Activated B cell treated with CpG ODN at 0.5 μM for 24 hours (primary cell): ENCODE data around the gene SLC13A4. TPM values are rescaled to one million over a fixed set of nuclear protein-coding genes. Genes with fewer than 3 reads are reported as not detected.

ENCODE experiments used
- ATAC-seq: fragments of 200-7000 bp; cut with Tn5 transposase; one replicate; pipeline ENCODE4 v1.10.0; 2021; ENCODE audit warnings: low read depth, mild to moderate bottlenecking, moderate library complexity
- CTCF ChIA-PET: fragments of 350-600 bp; sonication (Branson Sonifier 250); formaldehyde crosslinking; loops from one replicate; lab custom pipeline; 2021; ENCODE audit warnings: antibody characterized with exemption; lab: Charles Lee
- POLR2A ChIA-PET: fragments of 350-600 bp; sonication (Branson Sonifier 250); formaldehyde crosslinking; loops from one replicate; lab custom pipeline; 2021; ENCODE audit warnings: antibody characterized with exemption; lab: Charles Lee
- DNase-seq: peaks from one replicate; pipeline ENCODE4 v3.0.0; 2022
- H3K27ac Mint-ChIP-seq: one replicate; pipeline ENCODE4 v1.8.0; 2020; ENCODE audit warnings: mixed read lengths
- H3K27me3 Mint-ChIP-seq: one replicate; pipeline ENCODE4 v1.8.0; 2021; ENCODE audit warnings: mixed read lengths
- H3K36me3 Mint-ChIP-seq: one replicate; pipeline ENCODE4 v1.8.0; 2021; ENCODE audit warnings: low read depth, mixed read lengths
- H3K4me1 Mint-ChIP-seq: one replicate; pipeline ENCODE4 v1.8.0; 2021; ENCODE audit warnings: mixed read lengths
- H3K4me3 Mint-ChIP-seq: one replicate; pipeline ENCODE4 v1.8.0; 2020; ENCODE audit warnings: mild to moderate bottlenecking, mixed read lengths
- H3K9me3 Mint-ChIP-seq: one replicate; pipeline ENCODE4 v1.8.0; 2020; ENCODE audit warnings: mixed read lengths
- intact Hi-C: fragments of 100-400 bp; cut with micrococcal nuclease; formaldehyde crosslinking; loops from one replicate; pipeline ENCODE4 v1.15.1; 2024
- total RNA-seq: library from RNA; stranded (reverse); gene quantifications from 2 replicates; pipeline ENCODE4 v1.2.3, GENCODE V29; 2022
- TF ChIP-seq, protein P1 (sequence below): fragments of 200-600 bp; IDR thresholded peaks from one replicate; pipeline ENCODE4 v1.8.0; 2022; ENCODE audit warnings: antibody characterized with exemption, mild to moderate bottlenecking

SLC13A4 gene
- total RNA-seq, 1 donor from 2014 or later, result not detected

DNA sequence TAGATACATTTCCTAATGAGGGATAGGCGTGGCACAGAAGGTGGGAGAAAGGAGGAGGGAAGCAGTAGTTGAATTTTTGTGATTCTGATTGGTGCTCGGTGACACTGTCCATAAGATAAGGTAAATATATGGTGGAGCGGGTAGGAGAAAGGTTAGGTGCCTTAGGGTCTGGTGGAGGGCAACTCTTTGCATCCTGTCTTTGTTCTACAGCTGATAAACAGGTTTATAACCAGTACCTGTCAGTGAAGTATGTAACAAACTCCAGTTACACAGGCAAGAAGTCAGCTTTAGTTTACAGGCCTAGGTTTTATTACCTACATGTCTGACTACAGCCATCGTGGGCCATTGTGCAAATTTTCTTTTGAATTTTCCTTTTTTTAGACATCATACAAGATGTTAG is 31.5 kb upstream of the SLC13A4 start:
- no peak for DNase-seq

DNA sequence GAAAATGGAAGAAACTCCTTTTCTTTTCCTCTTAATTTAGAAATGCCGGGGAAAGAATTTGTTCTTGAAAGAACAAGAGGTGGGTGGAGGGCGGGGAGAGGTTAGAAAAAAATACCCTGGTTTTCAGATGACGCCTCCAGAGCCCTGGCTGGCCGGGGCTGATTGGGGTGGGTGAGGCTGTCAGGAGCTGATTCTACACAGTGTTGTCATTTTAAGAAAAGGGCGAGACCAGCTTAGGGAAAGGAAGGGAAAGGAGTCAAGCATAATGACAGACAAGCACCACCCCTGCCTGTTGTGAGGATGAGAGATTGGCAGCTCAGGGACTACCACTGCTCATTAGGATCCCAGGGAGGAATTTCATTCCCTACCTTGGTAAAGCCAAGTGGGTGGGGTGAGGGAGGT is 30.5 kb upstream of the SLC13A4 start:
- Mint-ChIP-seq H3K27ac (no peak overlapping the region), H3K9me3 (peaks cover 2% of the 10 kb centered on the region), H3K27me3 (peaks cover 30% of the 10 kb centered on the region), H3K36me3 (no peaks in the 10 kb centered on the region), H3K4me3 (no peak overlapping the region), H3K4me1 (no peaks in the 10 kb centered on the region)
- no peak for DNase-seq
- POLR2A ChIA-PET, result no interaction called here
- no peak for ATAC-seq
- CTCF ChIA-PET, result no interaction called here
- intact Hi-C loops, result no loop called here
- TF ChIP-seq, protein P1, sequence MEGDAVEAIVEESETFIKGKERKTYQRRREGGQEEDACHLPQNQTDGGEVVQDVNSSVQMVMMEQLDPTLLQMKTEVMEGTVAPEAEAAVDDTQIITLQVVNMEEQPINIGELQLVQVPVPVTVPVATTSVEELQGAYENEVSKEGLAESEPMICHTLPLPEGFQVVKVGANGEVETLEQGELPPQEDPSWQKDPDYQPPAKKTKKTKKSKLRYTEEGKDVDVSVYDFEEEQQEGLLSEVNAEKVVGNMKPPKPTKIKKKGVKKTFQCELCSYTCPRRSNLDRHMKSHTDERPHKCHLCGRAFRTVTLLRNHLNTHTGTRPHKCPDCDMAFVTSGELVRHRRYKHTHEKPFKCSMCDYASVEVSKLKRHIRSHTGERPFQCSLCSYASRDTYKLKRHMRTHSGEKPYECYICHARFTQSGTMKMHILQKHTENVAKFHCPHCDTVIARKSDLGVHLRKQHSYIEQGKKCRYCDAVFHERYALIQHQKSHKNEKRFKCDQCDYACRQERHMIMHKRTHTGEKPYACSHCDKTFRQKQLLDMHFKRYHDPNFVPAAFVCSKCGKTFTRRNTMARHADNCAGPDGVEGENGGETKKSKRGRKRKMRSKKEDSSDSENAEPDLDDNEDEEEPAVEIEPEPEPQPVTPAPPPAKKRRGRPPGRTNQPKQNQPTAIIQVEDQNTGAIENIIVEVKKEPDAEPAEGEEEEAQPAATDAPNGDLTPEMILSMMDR, result no peak

More for the DNA sequence above, 31.5 kb upstream of the SLC13A4 start:
- H3K4me1 Mint-ChIP-seq, result no peaks in the 10 kb centered on the region
- H3K27ac Mint-ChIP-seq, result no peak overlapping the region
- H3K36me3 Mint-ChIP-seq, result no peaks in the 10 kb centered on the region
- intact Hi-C loops, result no loop called here
- peaks cover 26% of the 10 kb centered on the region for H3K27me3 Mint-ChIP-seq
- CTCF ChIA-PET, result no interaction called here
- H3K9me3 Mint-ChIP-seq, result peaks cover 2% of the 10 kb centered on the region
- no peak for ATAC-seq
- no peak overlapping the region for H3K4me3 Mint-ChIP-seq
- POLR2A ChIA-PET, result no interaction called here
- TF ChIP-seq, protein P1, result no peak

DNA sequence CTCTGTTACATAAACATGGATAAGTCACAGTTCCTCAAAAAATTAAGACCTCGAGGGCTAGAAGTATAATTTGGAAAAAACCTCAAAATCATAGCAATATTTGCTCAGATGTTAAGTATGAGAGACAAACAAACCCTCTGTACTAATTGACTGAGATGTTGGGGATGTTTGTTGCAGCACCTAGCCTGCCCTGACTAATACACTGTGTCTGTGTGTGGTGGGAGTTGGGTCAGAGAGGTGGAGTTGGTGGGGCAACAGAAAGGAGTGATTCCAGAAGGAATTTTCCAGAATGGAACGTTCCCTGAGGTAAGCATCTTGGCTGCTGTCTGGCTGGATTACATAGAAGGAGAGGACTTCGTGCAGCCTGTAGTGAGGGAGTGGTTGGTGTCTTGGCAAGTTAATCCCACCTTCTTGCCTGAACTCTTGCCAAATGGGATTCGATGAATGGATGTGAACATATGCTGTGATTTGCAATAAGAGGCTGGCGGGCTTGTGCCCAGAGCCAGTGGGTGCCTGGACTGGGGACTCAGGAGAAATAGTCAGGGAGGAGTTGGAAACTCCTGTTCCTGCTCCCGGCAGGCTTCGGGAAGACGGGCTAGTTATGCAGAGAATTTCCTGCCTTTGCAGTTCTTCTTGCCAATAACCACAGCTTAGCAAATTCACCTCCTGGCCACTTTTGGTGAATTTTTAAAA is 29.9 kb upstream of the SLC13A4 start:
- no peak for ATAC-seq
- Mint-ChIP-seq H3K27ac (no peak overlapping the region), H3K27me3 (peaks cover 30% of the 10 kb centered on the region), H3K36me3 (no peaks in the 10 kb centered on the region), H3K4me3 (no peak overlapping the region), H3K9me3 (peaks cover 2% of the 10 kb centered on the region), H3K4me1 (no peaks in the 10 kb centered on the region)
- ChIA-PET POLR2A (no interaction called here), CTCF (no interaction called here)
- no peak for DNase-seq
- TF ChIP-seq, protein P1, result no peak
- intact Hi-C loops, result no loop called here

DNA sequence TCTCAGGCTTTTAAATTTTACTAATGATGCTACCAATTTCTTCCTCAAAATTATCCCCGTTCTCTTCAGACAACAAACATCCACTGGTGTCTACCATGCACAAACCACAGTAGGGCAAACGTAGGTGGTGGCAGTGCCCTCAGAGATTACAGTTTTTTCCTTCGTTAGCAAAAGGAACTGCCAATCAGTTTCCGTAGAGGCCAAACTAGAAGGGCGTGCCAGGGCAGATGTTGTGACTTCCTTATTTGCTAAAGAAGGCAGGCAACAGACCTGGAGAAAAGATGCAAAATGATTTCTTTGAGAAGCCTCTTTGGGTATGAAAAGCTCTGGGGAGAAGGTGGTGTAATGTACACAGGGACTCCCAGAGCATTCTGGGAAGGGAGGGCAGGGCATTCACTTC is 28.2 kb upstream of the SLC13A4 start:
- H3K4me3 Mint-ChIP-seq, result no peak overlapping the region

DNA sequence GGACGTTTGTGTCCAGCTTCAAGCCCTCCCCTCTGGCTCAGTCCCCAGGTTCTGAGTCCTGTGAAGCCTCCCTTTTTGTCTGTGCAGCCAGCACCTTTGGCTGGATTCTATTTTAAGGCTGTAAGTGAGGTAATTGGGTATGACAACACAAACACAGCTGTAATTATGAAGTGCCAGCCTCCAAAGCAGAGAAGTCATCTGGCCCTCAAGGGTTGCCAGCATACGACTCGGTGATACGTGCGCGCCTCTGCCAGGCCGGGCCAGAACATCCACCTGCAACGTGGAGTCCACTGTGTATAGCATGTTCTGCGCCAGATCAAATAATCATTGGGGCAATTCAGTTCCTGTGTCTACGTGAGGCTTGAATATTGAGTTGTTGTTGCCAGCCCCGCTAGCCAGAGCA is 27.4 kb upstream of the SLC13A4 start:
- no peak overlapping the region for H3K4me3 Mint-ChIP-seq

More for the DNA sequence above, 28.2 kb upstream of the SLC13A4 start:
- TF ChIP-seq, protein P1, result no peak
- CTCF ChIA-PET, result no interaction called here
- Mint-ChIP-seq H3K27ac (no peak overlapping the region), H3K4me1 (no peaks in the 10 kb centered on the region), H3K27me3 (peaks cover 30% of the 10 kb centered on the region), H3K9me3 (peaks cover 2% of the 10 kb centered on the region), H3K36me3 (no peaks in the 10 kb centered on the region)
- intact Hi-C loops, result no loop called here
- POLR2A ChIA-PET, result no interaction called here
- ATAC-seq (no peak), DNase-seq (no peak)

More for the DNA sequence above, 27.4 kb upstream of the SLC13A4 start:
- Mint-ChIP-seq H3K36me3 (no peaks in the 10 kb centered on the region), H3K9me3 (peaks cover 2% of the 10 kb centered on the region), H3K27me3 (peaks cover 30% of the 10 kb centered on the region), H3K27ac (no peak overlapping the region), H3K4me1 (no peaks in the 10 kb centered on the region)
- TF ChIP-seq, protein P1, result no peak
- ChIA-PET POLR2A (no interaction called here), CTCF (interaction anchor here (0.6 kb wide), 1 partner anchor 79 kb away, joined by 3 read pairs; no protein-coding TSS in a partner anchor)
- no peak for ATAC-seq
- no peak for DNase-seq
- intact Hi-C loops, result no loop called here
